GM20431 (cell line): Measurements from ENCODE around the gene MED13L.

ENCODE experiments used
- in situ Hi-C: fragments of 300-500 bp; cut with MseI, MboI; formaldehyde crosslinking; loops from one replicate; pipeline ENCODE4 v1.15.0; 2020; ENCODE audit warnings: low sequenced_read_pairs; ENCODE audit not compliant: unreplicated experiment

The MED13L gene

GRCh38 chr12:116249938-116250337 is 27.6 kb downstream of the MED13L start:
- in situ Hi-C loops, result loop anchor here (25.0 kb wide), 1 partner anchor 238 kb away; no protein-coding TSS in a partner anchor

- in situ Hi-C loops, result loop anchor here (25.0 kb wide), 1 partner anchor 237 kb away; no protein-coding TSS in a partner anchor
Measured at GRCh38 chr12:116248930-116249329, 28.6 kb downstream of the MED13L start.

- in situ Hi-C loops, result loop anchor here (25.0 kb wide), 1 partner anchor 236 kb away; no protein-coding TSS in a partner anchor
Measured at GRCh38 chr12:116248433-116248832, 29.1 kb downstream of the MED13L start.

GRCh38 chr12:116247377-116247776 is 30.1 kb downstream of the MED13L start:
- in situ Hi-C loops, result loop anchor here (25.0 kb wide), 1 partner anchor 235 kb away; no protein-coding TSS in a partner anchor

GRCh38 chr12:116246490-116247179 is 30.9 kb downstream of the MED13L start:
- in situ Hi-C loops, result loop anchor here (25.0 kb wide), 1 partner anchor 234 kb away; no protein-coding TSS in a partner anchor

GRCh38 chr12:116245189-116245588 is 32.3 kb downstream of the MED13L start:
- in situ Hi-C loops, result loop anchor here (25.0 kb wide), 1 partner anchor 233 kb away; no protein-coding TSS in a partner anchor

- in situ Hi-C loops, result loop anchor here (25.0 kb wide), 1 partner anchor 232 kb away; no protein-coding TSS in a partner anchor
Measured at GRCh38 chr12:116244474-116245090, 32.9 kb downstream of the MED13L start.

GRCh38 chr12:116244001-116244400 is 33.5 kb downstream of the MED13L start:
- in situ Hi-C loops, result loop anchor here (25.0 kb wide), 1 partner anchor 232 kb away; no protein-coding TSS in a partner anchor

- in situ Hi-C loops, result loop anchor here (25.0 kb wide), 1 partner anchor 230 kb away; no protein-coding TSS in a partner anchor
Measured at GRCh38 chr12:116242740-116243139, 34.8 kb downstream of the MED13L start.

- in situ Hi-C loops, result loop anchor here (25.0 kb wide), 1 partner anchor 229 kb away; no protein-coding TSS in a partner anchor
Measured at GRCh38 chr12:116241157-116241759, 36.2 kb downstream of the MED13L start.

GRCh38 chr12:116238570-116239119 is 38.8 kb downstream of the MED13L start:
- in situ Hi-C loops, result loop anchor here (25.0 kb wide), 1 partner anchor 226 kb away; no protein-coding TSS in a partner anchor

GRCh38 chr12:116238149-116238548 is 39.3 kb downstream of the MED13L start:
- in situ Hi-C loops, result loop anchor here (25.0 kb wide), 1 partner anchor 226 kb away; no protein-coding TSS in a partner anchor

GRCh38 chr12:116236976-116237375 is 40.5 kb downstream of the MED13L start:
- in situ Hi-C loops, result loop anchor here (25.0 kb wide), 1 partner anchor 225 kb away; no protein-coding TSS in a partner anchor

GRCh38 chr12:116236148-116236731 is 41.3 kb downstream of the MED13L start:
- in situ Hi-C loops, result loop anchor here (25.0 kb wide), 1 partner anchor 224 kb away; no protein-coding TSS in a partner anchor

- in situ Hi-C loops, result loop anchor here (25.0 kb wide), 1 partner anchor 222 kb away; no protein-coding TSS in a partner anchor
Measured at GRCh38 chr12:116234148-116234547, 43.3 kb downstream of the MED13L start.

GRCh38 chr12:116233669-116234068 is 43.8 kb downstream of the MED13L start:
- in situ Hi-C loops, result loop anchor here (25.0 kb wide), 1 partner anchor 221 kb away; no protein-coding TSS in a partner anchor

- in situ Hi-C loops, result loop anchor here (25.0 kb wide), 1 partner anchor 216 kb away; no protein-coding TSS in a partner anchor
Measured at GRCh38 chr12:116227811-116228210, 49.7 kb downstream of the MED13L start.

GRCh38 chr12:116226026-116226425 is 51.5 kb downstream of the MED13L start:
- in situ Hi-C loops, result loop anchor here (25.0 kb wide), 1 partner anchor 214 kb away; no protein-coding TSS in a partner anchor

- in situ Hi-C loops, result no loop called here
Measured at GRCh38 chr12:116222358-116222757, 55.1 kb downstream of the MED13L start.
